ENCODE measurements around the gene SHROOM3.

GRCh38 chr4:76670631-76671030 is 235.6 kb downstream of the SHROOM3 start:
- TF ChIP-seq EZH2 (IDR thresholded peaks at IDR 0.05; ENCODE audit: borderline replicate concordance, low read length) = no peak
- TF ChIP-seq CTCF (conservative IDR thresholded peaks at IDR 0.05 in 1 of 2, IDR thresholded peaks at IDR 0.05 in 1 of 2; ENCODE audit: extremely low read depth in 1 of 2, insufficient read depth in 1 of 2, low read depth in 1 of 2, low read length in 2 of 2) = no peak

All from mammary epithelial cell (primary cell).